ENCODE data around the gene OR9A2.

The OR9A2 gene

GRCh38 chr7:143027032-143027431, at the start of gene OR9A2:
TSS of gene OR9A2 (minus strand) at chr7:143027132. CDS start at chr7:143027132, 0 bp downstream.
- in situ Hi-C loops (cut with HindIII; ENCODE audit: low sequenced_read_pairs) = no loop called here

DNA sequence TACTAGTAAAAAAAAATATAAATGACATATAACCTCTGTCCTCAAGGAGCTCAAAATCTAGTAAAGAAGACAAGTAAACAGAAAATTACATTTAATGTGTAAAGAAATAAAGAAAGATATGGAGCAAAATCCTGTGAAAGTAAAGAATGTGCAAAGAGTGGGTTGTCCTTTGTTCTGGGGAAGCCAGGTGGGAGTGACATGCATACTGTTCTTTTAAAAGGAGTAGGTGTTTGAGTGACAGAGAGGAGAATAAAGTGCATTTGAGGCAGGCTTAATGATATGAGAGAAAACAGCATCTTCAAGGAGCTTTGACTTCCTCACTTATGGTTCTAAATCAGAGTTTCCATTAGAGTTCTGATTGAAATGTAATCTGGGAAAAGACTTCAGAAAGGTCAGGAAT, 47.2 kb upstream of the OR9A2 start:
- in situ Hi-C loops (cut with HindIII; ENCODE audit: low sequenced_read_pairs) = no loop called here

GRCh38 chr7:143073556-143073955, 46.6 kb upstream of the OR9A2 start:
- in situ Hi-C loops (cut with HindIII; ENCODE audit: low sequenced_read_pairs) = no loop called here

- in situ Hi-C loops (cut with HindIII; ENCODE audit: low sequenced_read_pairs) = no loop called here
Observed at GRCh38 chr7:143069912-143070500, 43.1 kb upstream of the OR9A2 start.

DNA sequence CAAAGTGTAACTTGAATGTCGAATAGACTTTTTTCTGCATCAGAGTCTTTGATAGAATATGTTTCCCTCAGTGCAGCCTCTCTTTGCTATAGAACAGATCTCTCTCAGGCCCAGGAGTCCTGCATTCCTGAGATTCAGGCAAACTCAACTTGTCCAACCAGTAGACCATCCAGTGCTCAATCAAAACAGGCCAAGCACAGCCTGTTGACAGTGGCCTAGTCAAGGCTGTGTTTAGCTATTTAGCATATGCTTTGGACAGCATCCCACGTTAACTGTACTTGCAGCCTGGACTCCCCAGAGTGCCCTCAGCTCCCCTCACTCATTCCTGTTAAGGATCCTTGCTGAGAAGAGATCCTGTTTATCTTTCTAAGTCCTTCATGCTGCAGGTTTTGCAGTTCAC, 41.5 kb upstream of the OR9A2 start:
- in situ Hi-C loops (cut with HindIII; ENCODE audit: low sequenced_read_pairs) = no loop called here

GRCh38 chr7:143063741-143064140, 36.8 kb upstream of the OR9A2 start:
- in situ Hi-C loops (cut with HindIII; ENCODE audit: low sequenced_read_pairs) = no loop called here

DNA sequence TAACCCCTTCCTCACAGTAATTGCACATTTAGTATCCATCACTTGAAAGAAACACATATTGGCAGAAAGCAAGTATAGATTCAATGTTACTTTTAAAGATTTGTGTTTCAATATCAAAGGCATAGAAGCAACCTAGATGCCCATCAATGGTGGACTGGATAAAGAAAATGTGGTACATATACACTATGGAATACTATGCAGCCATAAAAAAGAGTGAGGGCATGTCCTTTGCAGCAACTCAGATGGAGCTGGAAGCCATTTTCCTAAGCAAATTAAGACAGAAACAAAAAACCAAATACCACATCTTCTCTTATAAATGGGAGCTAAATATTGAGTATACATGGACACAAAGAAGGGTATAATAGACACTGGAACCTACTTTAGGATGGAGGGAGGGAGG, 28.8 kb upstream of the OR9A2 start:
- in situ Hi-C loops (cut with HindIII; ENCODE audit: low sequenced_read_pairs) = no loop called here

- in situ Hi-C loops (cut with HindIII; ENCODE audit: low sequenced_read_pairs) = no loop called here
Observed at GRCh38 chr7:143054621-143055020, 27.7 kb upstream of the OR9A2 start.

- in situ Hi-C loops (cut with HindIII; ENCODE audit: low sequenced_read_pairs) = no loop called here
Observed at GRCh38 chr7:143052041-143052440, 25.1 kb upstream of the OR9A2 start, which contains the start of gene OR6V1. TSS of gene OR6V1 (plus strand) at chr7:143052341. CDS start at chr7:143052341, 0 bp downstream.

GRCh38 chr7:143050931-143051330, 24.0 kb upstream of the OR9A2 start:
- in situ Hi-C loops (cut with HindIII; ENCODE audit: low sequenced_read_pairs) = no loop called here

GRCh38 chr7:143049362-143049761, 22.4 kb upstream of the OR9A2 start:
- in situ Hi-C loops (cut with HindIII; ENCODE audit: low sequenced_read_pairs) = no loop called here

DNA sequence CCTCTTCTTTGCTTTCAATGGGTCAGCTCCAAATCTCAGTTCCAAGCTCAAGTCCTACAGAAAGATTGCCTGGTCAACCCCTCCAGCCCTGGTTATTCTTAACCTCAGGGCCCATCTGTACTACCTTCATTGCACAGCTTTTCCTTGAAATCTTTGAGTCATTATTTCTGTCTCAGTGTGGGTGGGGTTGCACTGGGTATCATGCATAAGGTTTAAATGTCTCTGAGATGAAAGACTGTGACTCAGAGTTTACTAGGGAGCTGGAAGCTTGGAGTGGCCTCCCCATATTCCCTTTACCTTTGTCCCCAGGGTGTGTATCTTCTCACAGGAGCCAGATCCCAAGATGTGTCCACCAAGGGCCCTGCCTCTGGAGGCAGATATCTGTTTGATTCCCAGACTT, 21.9 kb upstream of the OR9A2 start:
- in situ Hi-C loops (cut with HindIII; ENCODE audit: low sequenced_read_pairs) = no loop called here

DNA sequence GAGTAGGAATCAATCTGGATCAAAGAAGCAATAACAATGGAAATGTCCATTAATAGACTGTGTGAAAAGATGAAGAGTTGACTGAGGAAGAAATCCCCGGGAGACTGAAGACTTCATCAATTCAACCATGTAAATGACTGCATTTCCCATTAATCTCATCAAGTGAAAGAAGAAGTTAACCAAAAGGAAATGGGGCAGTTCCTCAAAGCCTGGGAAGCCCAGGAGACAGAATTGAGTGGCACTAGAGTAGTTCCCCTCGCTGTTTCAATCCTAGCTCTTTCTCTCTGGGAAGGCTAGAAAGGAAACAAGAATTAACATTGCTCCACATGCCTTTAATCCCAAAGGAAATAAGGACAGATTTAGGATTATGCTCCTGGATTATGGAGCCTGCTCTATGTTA, 20.4 kb upstream of the OR9A2 start:
- in situ Hi-C loops (cut with HindIII; ENCODE audit: low sequenced_read_pairs) = no loop called here

DNA sequence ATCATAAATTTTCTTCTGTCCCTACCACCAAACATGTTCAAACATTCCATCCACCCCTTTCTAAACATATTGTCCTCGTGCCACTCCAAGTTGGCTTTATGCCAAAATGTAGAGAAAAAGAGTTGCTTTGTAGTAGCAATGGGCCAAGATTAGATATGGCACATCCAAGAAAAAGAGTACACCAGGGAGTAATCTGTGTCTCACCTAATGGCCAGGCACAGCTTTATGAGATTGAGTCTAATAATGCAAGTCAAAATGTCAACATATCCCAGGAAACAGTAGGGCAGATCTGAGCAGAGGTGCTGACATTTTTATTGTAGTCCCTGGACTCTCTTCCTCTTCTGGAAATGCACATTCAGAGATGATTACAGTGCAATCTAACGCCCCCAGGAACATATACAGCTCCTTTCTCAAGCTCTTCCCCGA, 19.5 kb upstream of the OR9A2 start:
- in situ Hi-C loops (cut with HindIII; ENCODE audit: low sequenced_read_pairs) = no loop called here

- in situ Hi-C loops (cut with HindIII; ENCODE audit: low sequenced_read_pairs) = no loop called here
Observed at GRCh38 chr7:143043391-143043790, 16.5 kb upstream of the OR9A2 start.

- in situ Hi-C loops (cut with HindIII; ENCODE audit: low sequenced_read_pairs) = no loop called here
Observed at GRCh38 chr7:143042790-143043271, 15.9 kb upstream of the OR9A2 start.

GRCh38 chr7:143042159-143042789, 15.3 kb upstream of the OR9A2 start:
- in situ Hi-C loops (cut with HindIII; ENCODE audit: low sequenced_read_pairs) = no loop called here

GRCh38 chr7:143041346-143041745, 14.4 kb upstream of the OR9A2 start:
- in situ Hi-C loops (cut with HindIII; ENCODE audit: low sequenced_read_pairs) = no loop called here

DNA sequence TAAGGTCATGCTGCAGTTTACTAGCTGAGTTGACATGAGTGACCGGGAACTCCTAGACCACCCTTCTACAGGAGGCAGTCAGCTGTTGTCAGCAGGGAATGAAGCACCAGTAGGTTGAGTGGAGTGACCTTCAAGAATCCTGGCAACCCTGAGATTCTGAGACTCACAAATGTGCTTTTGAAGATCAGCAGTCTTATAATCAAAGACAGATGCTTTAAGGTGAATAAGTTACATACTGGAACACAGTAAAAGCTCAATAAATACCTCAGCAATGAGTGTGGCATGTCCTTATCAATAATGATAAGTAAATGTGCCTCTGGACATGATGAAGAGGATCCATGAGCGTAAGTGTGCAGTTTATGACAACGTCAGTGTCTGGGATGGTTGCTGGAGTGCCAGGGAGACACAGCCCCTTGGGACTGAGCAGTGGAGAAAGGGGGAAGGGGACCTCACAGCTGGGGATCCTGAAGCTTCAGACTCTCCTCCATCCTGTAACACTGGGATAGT, 13.3 kb upstream of the OR9A2 start:
- in situ Hi-C loops (cut with HindIII; ENCODE audit: low sequenced_read_pairs) = no loop called here

GRCh38 chr7:143038635-143039034, 11.7 kb upstream of the OR9A2 start:
- in situ Hi-C loops (cut with HindIII; ENCODE audit: low sequenced_read_pairs) = no loop called here

DNA sequence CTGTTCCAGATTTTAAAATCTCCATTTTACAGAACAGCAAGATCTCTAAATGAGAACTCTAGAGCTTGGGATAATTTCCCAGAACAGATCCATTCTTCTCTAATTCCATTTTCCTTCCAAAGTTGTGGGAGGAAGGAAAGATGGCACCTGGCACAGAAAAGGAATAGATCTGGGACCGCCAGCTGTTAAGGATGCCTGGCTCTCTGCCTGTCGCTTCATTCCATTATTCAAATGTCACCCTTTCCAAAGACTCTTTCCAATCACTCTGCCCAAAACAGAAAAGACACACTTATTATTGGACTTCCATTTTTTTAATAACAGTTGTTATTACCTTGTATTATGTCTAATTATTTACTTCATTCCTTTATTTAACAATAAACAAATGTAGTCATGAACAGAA, 751 bp upstream of the OR9A2 start:
- in situ Hi-C loops (cut with HindIII; ENCODE audit: low sequenced_read_pairs) = no loop called here

- in situ Hi-C loops (cut with HindIII; ENCODE audit: low sequenced_read_pairs) = no loop called here
Observed at GRCh38 chr7:143025371-143025770, 1.6 kb downstream of the OR9A2 start.
